GM18909 (cell line): ENCODE data around the gene STRBP.
"Not testable (repeated sequence)": the region's sequence is repeated elsewhere in the genome, so short reads cannot be mapped to it uniquely, and the experiment has no call there.

Source experiments
- ATAC-seq: cut with Tn5 transposase; IDR thresholded peaks from one replicate; pipeline ENCODE4 v1.9.1; 2021; ENCODE audit warnings: mild to moderate bottlenecking; ENCODE audit not compliant: unreplicated experiment, poor library complexity

STRBP gene

DNA sequence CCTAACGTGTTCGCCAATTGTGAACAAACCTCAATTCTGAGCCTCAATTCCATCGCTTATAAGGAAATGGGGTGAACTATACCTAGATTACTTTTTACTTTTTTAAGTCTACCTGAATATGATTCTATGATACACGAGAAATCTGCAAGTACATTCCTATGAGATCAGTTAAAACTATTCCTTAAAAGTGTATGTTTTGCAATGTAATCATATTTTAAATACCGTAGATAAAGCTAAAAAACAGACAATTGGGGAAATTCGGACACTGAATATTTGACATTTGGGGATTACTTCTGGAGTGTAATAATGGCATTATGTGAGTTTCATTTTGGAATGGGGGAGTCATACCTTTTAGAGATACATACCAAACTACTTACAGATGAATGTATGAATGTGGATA lies 62.3 kb downstream of the STRBP start:
- no peak for ATAC-seq

DNA sequence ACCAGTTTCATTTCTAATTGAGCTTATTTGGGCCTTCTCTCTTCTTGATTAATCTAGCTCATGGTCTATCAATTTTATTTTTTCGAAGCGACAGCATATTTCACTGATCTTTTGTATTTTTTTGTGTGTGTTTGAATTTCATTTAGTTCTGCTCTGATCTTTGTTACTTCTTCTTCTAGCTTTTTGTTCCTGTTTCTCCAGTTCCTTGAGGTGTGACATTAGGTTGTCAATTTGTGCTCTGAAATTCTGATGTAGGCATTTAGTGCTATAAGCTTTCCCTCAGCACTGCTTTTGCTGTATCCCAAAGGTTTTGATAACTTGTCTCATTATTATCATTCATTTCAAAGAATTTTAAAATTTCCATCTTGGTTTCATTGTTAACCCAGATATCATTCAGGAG lies 67.3 kb downstream of the STRBP start:
- ATAC-seq = no peak

DNA sequence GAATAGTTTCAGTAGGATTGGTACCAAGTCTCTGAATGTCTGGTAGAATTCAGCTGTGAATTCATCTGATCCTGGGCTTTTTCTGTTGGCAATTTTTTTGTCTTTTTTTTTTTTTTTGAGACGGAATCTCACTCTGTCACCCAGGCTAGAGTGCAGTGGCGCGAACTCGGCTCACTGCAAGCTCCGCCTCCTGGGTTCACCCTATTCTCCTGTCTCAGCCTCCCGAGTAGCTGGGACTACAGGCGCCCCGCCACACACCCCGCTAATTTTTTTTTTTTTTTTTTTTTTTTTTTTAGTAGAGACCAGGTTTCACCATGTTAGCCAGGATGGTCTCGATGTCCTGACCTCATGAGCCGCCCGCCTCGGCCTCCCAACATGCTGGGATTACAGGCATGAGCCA lies 67.9 kb downstream of the STRBP start:
- ATAC-seq = not testable (repeated sequence)

DNA sequence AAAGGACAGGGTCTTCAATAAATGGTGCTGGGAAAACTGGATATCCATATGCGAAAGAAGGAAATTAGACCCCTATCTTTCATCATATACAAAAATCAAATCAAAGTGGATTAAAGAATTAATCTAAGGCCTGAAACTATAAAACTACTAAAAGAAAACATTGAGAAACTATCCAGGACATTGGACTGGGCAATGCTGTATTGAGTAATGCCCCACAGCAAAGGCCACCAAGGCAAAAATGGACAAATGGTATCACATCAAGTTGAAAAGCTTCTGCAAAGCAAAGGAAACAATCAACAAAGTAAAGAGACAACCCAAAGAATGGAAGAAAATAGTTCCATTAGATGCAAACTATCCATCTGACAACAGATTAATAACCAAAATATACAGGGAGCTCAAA lies 72.3 kb downstream of the STRBP start:
- ATAC-seq = no peak

DNA sequence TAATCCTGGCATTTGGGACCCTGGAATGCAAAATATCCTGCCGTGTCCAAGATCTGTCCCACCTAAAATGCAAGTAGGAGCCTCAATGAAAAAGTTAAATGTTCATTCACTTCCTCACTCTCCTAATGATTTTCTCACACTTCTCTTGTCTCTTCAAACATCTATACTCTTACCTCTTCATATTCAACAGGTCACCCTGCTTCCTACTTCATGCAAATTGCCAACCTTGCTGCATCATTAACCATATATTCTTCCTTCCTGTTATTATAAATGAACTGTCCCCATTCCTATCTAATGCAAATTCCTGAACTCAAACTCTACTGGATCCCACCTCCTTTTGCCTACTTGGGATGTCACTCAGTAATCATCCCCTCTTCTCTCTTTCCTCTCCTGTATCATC lies 74.4 kb downstream of the STRBP start:
- ATAC-seq = no peak

DNA sequence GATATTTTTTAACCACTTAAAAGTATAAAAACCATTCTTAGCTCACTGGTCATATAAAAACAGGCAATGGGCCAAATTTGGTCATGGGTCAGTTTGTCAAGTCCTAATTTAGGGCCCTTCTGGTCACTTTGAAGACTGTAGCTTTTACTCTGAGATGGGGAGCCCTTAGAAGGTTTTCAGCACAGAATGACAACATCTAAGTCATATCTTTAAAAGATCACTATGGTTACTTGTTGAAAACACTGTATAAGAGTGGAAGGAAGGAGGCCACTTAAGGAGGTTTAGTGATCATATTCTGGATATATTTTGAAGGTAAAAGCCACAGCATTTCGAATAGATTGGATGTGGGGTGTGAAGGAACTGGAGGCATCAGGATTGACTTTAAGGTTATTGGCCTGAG lies 76.7 kb downstream of the STRBP start:
- no peak for ATAC-seq

DNA sequence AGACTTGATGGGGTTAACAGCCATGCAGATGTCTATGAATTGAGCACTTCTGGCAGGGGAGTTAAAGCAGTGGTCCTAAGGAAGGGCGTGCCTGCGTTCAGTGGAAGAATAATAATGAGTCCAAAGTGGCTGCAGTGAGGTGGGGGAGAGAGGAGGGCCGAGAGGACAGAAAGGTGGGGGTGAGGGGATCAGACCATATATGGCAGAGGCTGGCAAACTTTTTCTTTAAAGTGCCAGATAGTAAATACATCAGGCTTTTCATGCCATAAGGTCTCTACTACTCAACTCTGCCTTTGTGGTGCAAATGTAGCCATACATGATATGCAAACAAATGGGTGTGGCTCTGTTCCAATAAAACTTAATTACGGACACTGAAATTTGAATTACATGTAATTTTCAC lies 77.1 kb downstream of the STRBP start:
- no peak for ATAC-seq

DNA sequence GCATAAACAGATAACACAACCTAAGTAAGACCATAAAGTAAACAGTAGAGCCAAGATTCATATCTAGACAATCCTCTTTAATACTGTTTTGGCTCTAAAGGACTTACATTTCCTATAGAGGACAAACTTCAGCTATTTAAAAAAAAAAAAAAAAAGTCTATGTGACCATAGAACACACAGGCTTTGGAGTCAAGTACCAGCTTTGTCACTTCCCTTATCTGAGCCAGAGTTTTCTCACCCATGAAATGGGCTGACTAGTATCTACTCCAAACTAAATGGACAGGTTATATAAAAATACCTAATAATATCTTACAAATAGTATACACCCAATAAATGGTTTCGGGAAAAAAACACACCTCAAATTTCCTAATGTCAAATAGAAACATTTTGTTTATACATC lies 81.3 kb downstream of the STRBP start:
- no peak for ATAC-seq

DNA sequence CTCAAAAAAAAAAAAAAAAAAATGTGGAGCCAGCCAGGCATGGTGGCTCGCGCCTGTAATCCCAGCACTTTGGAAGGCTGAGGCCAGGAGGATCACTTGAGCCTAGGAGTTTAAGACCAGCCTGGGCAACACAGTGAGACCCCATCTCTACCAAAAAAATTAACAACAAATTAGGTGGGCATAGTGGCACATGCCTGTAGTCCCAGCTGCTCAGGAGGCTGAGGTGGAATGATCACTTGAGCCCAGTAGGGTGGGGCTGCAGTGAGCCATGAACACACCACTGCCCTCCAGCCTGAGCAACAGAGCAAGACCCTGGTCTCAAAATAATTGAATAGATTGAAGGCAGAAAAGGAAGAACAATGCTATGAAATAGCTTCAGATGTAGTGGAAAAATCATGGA lies 82.4 kb downstream of the STRBP start:
- ATAC-seq = not testable (repeated sequence)

DNA sequence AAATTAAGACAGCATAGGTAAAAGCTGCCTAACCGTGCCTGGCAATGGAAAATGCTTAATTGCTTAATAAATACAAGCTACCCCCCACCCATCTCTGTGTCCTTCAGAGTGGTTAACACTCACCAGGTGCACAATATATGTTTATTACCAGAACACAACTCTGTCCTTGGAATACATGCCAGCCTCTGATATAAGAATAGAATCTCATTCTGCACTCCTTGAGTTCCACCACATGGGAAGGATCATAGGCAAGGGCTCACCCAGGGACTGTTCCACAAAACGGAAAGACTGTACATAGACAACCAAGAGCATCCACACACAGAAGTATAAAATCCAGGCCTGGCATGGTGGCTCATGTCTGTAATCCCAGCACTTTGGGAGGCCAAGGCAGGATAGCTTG lies 91.4 kb downstream of the STRBP start:
- no peak for ATAC-seq

DNA sequence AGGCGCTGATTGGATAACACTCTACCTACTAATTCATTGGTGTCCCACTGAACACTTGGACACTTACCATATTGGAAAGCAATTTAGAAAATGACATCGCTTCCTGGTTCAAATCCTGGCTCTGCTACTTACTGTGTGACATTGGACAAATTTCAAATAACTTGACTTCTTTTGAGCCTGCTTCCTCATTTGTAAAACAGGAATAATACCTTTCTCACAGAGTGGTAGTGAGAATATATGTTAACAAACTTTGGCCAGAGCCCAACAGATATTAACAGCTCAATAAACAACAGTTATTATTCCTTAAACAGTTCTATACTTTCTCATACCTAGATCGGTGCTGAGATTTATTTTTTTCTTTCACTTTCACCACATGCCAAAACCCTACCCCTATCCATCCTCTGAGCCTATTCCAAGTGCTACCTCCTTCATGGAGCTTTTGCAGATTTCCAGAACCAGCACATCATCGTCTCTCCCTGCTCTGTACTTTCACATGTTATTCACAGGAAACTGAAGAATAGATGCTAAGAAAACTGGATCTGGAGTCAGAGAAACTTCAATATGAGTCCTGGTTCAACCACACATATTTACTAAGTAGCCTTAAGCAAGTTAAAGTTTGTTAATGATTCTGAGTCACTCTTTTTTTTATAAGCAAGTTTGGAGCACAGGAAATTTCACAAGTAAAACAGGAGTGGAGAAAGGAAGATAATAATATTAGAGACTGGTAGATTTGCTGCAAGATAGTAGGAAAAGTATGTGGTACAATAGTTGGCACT lies 92.3 kb downstream of the STRBP start:
- no peak for ATAC-seq

DNA sequence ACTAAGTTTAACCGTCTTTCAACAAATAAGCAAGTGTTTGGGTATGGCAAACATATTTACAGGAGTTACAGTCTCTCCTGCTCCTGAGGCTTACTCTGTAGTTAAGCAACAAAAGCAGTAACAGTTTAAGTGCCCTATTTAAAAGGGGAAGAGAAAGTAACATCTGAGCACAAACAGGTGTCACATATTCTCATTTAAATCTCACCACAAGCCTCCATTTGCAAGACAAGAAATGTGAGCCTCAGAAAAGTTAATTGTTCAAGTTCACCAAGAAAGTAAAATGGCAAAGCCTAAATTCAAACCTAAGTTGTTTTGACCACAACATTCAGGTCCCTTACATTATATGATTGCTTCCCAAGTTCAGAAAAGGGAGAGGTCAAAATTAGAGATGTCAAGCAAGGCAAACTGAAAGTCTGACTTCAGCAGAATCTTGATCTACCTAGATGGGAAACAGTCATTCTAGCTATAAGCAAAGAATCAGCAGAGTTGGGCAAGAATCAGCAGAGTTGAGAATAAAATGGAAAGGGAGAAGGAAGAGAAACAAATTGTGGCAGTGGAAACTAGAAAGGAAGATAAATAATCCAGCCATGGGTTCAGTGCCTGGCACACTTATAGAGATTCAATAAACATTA lies 93.4 kb downstream of the STRBP start:
- ATAC-seq = peak; percentile 87

DNA sequence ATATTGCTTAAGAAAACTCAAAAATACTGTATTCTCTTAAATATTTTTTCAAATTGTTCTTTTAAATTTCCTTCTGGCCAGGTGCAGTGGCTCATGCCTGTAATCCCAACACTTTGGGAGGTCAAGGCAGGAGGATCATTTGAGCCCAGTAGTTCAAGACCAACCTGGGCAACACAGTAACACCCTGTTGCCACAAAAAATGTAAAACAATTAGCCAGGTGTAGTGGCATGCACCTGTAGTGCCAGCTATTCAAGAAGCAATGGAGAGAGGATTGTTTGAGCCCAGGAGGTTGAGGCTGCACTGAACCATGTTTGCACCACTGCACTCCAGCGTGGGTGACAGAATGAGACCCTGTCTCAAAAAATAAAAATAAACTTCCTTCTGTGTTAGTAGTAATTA lies 94.3 kb downstream of the STRBP start:
- no peak for ATAC-seq

DNA sequence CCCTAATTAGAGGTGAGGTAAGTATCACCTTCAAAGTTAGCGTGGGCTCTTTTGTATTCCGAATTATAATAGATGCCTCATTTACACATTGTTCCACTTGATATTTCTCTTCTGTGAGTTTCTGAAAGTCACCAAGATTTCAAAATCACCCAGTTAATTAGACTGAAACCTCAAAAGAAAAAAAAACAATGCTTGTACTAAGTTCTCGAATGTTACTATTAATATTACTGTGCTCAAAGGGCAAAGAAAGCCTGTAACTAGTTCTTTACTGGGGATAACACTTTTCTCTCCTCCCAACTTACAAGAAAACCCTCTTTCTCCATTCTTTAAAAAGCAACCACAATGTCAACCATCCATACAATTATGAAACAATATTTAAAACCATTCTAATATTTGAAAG lies 98.5 kb downstream of the STRBP start:
- no peak for ATAC-seq

DNA sequence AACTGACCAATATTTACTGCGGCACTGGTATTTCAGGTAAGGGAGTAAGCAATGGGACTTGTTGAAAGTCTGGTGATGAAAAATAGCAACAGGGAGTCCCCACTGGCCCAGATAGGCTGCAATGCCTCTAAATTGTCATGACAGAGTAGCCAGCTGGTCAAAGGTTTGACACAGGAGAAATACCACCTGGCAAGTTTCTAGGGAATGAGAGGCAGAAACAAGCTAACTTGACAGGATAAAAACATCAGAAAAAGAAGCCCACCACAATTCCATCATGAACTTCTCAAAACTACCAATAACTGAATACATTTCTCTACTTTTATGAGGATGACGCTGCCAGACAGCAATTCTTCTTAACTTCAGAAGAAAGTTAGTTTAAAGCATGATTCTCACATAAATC lies 99.8 kb downstream of the STRBP start:
- ATAC-seq = no peak

DNA sequence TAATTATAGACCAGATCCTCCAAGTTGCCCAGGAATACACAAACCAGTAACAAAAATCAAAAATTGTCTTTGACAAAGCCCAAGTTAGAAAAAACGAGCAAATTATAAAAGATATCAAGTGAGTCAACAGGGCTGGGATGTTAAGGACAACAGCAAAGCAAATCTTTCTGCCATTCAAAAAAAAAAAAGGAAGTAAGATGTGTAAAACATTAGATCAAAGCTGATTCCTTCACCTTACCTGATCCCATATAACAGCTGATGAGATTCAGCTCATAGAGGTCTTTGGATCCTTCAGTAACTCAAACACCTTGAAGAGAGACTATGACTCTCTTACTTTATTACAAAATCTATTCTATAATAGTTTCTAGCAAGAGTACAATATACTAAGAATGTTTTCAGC lies 100.9 kb downstream of the STRBP start:
- no peak for ATAC-seq

DNA sequence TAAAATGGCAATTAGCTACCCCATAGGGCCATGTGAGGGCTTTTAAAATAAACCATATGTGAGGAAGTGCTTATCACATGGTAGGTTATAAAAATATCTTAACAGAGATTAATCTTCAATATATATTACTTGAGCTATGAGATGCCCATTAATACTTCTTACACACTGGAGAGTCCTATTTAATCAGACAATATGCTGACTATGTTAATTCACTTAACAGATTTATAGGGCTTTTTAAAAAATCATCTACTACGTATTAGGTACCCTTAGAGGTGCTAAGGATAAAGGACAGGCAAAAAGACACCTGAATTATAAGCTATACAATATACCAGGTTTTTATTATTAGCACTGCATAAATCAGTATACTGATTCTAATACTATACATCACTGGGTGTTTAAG lies 102.6 kb downstream of the STRBP start:
- ATAC-seq = no peak

DNA sequence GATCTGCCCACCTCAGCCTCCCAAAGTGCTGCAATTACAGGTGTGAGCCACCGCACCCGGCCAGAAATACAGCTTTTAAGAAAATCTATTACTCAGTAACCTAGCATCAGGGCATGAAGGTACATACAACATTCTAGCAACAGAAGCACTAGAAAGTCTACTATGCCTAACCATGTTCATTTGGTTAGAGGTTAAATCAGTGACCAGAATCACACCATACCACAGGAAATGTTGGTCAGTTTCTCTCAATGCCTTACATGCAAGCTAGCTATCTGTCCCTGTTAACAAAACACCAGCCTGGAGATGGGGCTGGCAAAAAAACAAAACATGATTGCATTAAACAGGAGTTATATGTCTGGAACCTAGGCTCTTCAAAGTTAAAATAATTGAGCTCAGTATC lies 104.1 kb downstream of the STRBP start:
- ATAC-seq = peak; percentile 78

DNA sequence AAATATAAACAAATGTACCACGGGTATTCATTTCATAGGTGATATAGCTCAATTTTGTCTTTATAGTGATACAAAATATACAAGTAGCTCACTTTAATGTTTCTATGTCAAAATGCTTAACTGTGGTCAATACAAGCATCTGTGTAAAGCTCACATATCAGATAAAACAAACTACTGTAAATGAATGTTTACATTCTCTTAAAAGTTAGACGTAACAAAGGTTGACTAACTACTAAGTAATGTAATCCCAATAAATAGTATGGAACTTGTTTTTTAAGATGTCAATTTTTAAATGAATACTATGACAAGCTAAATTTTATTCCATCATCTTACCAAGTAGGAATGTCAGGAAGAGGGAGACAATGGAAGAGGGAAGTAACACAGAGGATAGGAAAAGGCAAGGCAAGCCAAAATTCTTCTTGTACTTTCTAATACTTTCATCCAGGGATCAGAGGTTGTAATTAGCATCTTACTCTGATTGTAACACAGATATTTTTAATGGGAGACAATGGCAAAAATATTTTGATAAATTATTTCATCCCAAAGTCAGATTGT lies 105.5 kb downstream of the STRBP start:
- ATAC-seq = no peak

DNA sequence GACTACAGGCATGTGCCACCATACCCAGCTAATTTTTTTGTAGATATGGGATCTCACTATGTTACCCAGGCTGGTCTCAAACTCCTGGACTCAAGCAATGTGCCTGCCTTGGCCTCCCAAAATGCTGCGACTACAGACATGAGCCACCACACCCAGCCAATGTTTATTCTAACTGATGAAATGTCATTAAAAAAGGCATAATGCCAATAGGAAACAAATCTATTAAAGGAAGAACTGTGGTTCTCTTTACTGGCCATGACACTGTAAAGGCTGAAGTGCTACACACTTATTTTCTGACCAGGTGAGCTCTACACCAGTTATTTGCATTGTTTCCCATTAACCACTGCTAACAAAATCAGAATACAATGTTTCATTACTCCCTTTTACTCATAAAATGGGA lies 106.0 kb downstream of the STRBP start:
- ATAC-seq = no peak

DNA sequence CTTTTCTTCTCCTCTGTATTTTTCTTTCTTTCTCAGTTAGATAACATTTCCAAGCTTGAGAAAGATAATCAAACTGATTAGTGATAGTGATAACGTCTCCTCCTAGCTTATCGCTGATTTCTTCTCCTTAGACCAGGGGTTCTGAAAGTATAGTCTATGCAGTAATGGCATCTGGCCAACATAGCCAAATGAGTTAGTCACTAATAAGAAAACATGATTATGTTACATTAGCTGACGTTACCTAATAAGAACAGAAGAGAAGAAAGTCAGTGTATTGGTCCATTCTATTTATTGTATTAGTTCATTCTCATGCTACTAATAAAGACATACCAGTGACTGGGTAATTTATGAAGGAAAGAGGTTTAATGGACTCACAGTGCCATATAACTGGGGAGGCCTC lies 111.2 kb downstream of the STRBP start:
- ATAC-seq = no peak
